HS-27A (cell line): Measurements from ENCODE around the gene KRR1.
"Not testable (repeated sequence)": the region's sequence is repeated elsewhere in the genome, so short reads cannot be mapped to it uniquely, and the experiment has no call there.

Experiments used
- DNase-seq: peaks from one replicate; pipeline ENCODE4 v3.0.0-alpha.2; 2012; ENCODE audit warnings: low read depth, missing footprints

The KRR1 gene

DNA sequence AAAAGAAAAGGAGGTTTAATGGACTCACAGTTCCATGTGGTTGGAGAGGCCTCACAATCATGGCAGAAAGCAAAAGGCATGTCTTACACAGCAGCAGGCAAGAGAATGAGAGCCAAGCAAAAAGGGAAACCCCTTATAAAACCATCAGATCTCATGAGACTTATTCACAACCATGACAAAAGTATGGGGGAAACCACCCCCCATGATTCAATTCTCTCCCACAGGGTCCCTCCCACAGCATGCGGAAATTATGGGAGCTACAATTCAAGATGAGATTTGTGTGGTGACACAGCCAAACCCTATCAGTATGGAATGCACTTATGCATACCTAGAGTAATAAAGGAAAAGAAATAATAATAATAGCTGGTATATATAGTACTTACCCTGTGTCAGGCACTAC, 35.3 kb downstream of the KRR1 start:
- no peak for DNase-seq

- DNase-seq, result no peak
Measured at GRCh38 chr12:75474116-75474515, 37.3 kb downstream of the KRR1 start.

- no peak for DNase-seq
Measured at GRCh38 chr12:75471902-75472890, 39.2 kb downstream of the KRR1 start.

GRCh38 chr12:75460204-75460603, 51.2 kb downstream of the KRR1 start:
- no peak for DNase-seq

GRCh38 chr12:75459755-75460154, 51.7 kb downstream of the KRR1 start:
- no peak for DNase-seq

DNA sequence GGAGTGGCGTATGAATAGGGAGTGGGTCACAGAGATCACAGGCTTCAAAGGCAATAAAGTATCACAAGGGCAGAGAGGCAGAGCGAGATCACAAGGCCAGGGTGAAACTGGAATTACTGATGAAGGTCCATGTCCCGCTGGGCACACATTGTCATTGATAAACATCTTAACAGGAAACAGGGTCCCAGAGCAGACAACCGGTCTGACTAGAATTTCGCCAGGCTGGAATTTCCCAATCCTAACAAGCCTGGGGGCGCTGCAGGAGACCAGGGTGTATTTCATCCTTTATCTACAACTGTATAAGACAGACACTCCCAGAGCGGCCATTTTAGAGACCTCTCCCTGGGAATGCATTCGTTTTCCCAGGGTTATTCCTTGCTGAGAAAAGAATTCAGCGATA, 53.5 kb downstream of the KRR1 start:
- not testable (repeated sequence) for DNase-seq

GRCh38 chr12:75457191-75457590, 54.2 kb downstream of the KRR1 start:
- no peak for DNase-seq

GRCh38 chr12:75455839-75456238, 55.6 kb downstream of the KRR1 start:
- no peak for DNase-seq

DNA sequence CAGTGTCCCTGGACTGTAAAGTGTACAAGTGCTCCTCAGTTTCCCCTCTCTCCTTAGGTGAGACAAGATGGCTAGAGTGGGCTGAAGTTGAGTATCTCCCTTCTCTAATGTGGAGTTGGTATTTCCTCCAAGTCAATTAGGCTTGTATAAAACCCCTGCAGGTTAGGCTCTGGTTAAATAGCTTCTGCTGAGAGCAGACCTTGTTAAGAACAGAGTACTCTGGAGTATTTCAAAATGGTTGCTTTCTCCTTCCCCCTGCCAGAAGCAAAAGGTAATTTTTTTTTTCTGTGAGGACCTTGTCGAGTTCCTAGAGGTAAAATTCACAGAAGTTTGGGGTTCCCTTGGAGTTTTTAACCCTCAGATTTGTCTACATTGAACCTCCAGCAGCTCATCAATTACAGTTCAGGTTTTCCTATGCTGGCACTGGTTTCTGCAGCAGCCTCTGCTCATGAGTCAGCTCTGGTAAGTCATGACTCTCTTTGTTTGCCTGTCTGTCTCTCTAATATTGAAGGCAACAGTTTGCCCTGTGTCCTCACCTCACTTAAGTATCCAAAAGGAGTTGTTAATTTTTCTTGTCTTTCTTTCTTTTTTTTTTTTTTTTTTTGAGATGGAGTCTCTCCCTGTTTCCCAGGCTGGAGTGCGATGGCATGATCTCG, 58.6 kb downstream of the KRR1 start:
- DNase-seq, result no peak

DNA sequence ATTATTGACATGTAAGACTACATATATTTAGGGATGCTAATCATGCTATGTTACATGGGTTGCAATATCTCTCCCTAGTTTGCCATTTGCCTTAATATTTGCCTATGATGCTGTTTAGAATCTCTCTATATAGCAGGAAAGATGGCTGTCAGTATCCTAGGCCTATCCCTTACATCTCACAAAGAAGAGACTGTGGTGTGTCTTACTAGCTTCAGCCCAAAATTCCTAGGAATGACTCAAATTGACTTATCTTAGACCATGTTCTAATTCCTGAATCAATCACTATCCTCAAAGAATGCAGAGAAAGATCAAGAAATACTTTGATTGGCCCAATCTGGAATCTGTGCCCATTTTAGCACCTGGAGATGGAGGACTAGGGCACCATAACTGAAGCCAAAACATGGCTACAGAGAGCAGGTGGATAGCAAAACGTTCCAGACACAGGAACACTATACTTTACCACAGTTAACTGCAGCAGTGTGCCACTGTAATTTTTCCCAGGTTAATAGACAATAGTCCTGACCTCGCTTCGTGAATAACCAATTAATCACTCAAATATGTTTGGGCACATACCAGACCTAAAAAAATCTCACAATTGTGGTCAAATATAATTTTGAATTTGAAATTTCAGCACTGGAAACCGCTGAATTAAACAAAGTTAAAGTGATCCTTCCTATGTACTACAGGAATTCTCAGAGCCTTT, 63.6 kb downstream of the KRR1 start:
- no peak for DNase-seq

DNA sequence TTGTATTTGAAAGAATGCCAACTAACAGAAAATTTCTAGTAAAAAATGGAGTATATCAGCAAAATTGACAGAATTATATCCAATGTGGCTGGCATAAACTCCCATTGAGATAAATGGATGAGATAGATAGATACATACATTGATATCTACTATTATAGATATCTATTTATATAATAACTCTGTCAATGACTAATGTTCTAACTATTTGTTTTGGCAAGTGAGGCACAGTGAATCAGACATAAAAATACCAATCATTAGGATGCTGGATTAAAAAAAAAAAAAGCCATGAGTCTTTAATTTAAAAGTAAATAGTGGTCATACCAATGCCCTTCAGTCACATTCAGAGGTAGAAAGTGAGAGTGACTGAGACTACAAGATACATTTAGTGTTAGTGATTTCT, 64.6 kb downstream of the KRR1 start:
- DNase-seq, result peak; percentile 72

DNA sequence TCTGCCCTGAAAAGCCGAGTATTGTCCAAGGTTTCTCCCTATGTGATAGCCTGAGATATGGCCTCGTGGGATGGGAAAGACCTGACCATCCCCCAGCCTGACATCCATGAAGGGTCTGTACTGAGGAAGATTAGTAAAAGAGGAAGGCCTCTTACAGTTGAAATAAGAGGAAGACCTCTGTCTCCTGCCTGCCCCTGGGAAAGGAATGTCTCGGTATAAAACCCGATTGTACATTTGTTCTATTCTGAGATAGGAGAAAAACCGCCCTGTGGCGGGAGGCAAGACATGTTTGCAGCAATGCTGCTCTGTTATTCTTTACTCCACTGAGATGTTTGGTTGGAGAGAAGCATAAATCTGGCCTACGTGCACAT, 66.3 kb downstream of the KRR1 start:
- DNase-seq, result not testable (repeated sequence)

DNA sequence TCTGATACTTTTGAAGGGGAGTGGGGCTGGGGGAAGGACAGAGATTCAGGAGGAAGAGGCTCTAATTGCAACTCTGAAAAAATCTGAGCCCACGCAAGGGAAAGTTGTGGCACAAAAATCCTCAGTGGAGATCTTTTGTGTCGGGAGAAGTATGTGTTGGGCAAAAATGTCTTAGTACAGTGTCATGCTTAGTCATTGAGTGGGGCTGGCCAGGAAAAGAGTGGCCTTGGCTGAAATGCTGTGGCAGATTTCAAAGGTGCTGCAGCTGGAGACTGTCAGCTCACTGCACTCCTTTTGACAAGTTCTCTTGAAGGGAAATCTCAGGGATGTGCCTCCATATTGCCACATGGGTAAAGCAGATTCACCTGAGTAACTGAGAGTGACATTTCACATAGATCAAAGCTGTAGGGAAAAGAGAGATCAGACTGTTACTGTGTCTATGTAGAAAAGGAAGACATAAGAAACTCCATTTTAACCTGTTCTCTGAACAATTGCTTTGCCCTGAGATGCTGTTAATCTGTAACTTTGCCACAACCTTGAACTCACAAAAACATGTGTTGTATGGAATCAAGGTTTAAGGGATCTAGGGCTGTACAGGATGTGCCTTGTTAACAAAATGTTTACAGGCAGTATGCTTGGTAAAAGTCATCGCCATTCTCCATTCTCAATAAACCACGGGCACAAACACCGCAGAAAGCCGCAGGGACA, 66.8 kb downstream of the KRR1 start:
- DNase-seq, result no peak

- no peak for DNase-seq
Measured at GRCh38 chr12:75443709-75444108, 67.7 kb downstream of the KRR1 start.

DNA sequence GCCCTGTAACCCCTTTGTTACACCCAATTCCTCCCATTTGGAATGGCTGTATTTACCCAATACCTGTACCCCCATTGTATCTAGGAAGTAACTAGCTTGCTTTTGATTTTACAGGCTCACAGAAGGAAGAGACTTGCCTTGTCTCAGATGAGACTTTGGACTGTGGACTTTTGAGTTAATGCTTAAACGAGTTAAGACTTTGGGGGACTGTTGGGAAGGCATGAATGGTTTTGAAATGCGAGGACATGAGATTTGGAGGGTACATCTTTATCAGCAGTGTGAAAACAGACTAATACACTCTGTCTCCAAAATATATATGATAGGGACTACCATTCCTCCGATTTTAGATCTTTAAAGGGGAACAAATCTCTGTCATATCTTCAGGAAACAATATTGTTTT, 69.0 kb downstream of the KRR1 start:
- DNase-seq, result not testable (repeated sequence)

GRCh38 chr12:75441687-75442449, 69.5 kb downstream of the KRR1 start:
- not testable (repeated sequence) for DNase-seq
